ENCODE results near the gene FOXJ1.

DNA sequence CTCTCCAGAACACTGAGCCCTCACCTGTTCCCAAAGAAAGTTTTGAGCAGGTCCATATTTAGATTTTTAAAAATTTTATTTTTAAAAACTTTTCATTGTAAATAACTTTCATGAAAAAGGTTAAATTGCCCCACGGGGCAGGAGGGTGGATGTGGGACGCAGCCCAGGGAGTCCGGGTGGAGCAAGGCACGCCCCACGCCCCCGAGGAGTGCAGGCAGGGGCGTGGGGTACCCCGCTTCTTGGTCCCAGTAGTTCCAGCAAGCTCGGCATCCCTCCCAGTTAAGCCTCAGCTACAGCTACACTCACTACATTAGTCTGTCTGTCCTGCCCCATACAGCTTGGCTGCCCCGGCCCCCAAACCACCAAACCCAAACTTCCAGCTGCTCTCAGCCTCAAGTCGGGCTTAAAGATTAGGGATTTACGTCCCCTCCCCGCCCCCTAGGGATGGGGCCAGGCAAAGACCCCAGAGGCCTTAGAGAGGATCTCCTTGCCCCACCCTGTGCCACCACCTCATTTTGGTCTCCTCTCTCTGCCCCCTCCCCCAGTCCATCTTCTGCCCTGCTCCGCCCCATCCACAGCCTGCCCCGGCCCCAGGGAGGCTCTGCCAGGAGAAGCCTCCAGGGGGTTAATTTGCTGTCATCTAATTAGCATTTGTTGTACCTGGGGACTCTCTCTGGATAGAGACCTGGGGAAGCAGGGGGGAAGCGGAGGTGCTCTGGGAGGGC lies 4.6 kb downstream of the FOXJ1 start:
- TF ChIP-seq, protein P1, sequence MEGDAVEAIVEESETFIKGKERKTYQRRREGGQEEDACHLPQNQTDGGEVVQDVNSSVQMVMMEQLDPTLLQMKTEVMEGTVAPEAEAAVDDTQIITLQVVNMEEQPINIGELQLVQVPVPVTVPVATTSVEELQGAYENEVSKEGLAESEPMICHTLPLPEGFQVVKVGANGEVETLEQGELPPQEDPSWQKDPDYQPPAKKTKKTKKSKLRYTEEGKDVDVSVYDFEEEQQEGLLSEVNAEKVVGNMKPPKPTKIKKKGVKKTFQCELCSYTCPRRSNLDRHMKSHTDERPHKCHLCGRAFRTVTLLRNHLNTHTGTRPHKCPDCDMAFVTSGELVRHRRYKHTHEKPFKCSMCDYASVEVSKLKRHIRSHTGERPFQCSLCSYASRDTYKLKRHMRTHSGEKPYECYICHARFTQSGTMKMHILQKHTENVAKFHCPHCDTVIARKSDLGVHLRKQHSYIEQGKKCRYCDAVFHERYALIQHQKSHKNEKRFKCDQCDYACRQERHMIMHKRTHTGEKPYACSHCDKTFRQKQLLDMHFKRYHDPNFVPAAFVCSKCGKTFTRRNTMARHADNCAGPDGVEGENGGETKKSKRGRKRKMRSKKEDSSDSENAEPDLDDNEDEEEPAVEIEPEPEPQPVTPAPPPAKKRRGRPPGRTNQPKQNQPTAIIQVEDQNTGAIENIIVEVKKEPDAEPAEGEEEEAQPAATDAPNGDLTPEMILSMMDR (IDR thresholded peaks at IDR 0.05) = no peak
- TF ChIP-seq EP300 (IDR thresholded peaks at IDR 0.05) = no peak

Data from tibial nerve (tissue), 4 donors.